Measurements from ENCODE around the gene RASEF. TPM values are rescaled to one million over a fixed set of nuclear protein-coding genes. Genes with fewer than 3 reads are reported as not detected.

RASEF gene
- total RNA-seq, 1 donor from 2014 or later: 0.28 TPM

DNA sequence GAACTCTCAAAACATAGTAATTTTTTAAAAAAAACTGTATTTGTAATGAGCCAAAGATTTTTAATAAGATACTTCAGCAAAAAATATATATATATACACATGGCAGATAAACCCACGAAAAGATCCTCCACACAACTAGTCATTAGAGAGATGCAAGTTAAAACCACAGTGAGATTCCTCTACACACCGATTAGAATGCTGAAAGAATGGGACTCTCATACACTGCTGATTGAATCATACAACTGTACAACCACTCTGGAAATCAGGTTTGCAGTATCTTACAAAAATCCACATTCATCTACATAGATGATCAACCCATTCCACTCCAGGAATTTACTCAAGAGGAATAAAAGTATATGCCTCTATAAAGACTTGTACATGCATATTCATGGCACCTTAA is 43.7 kb downstream of the RASEF start:
- Mint-ChIP-seq H3K4me3 (ENCODE audit: unreplicated experiment) (no peak overlapping the region), H3K27me3 (ENCODE audit: unreplicated experiment) (no peaks in the 10 kb centered on the region), H3K36me3 (ENCODE audit: low read depth, unreplicated experiment) (no peaks in the 10 kb centered on the region), H3K4me1 (ENCODE audit: unreplicated experiment) (peaks cover 2% of the 10 kb centered on the region), H3K27ac (ENCODE audit: unreplicated experiment) (no peak overlapping the region), H3K9me3 (ENCODE audit: unreplicated experiment) (no peaks in the 10 kb centered on the region)
- no peak for TF ChIP-seq CTCF (IDR thresholded peaks at IDR 0.05; ENCODE audit: unreplicated experiment)
- DNase-seq (ENCODE audit: low spot score): no peak

DNA sequence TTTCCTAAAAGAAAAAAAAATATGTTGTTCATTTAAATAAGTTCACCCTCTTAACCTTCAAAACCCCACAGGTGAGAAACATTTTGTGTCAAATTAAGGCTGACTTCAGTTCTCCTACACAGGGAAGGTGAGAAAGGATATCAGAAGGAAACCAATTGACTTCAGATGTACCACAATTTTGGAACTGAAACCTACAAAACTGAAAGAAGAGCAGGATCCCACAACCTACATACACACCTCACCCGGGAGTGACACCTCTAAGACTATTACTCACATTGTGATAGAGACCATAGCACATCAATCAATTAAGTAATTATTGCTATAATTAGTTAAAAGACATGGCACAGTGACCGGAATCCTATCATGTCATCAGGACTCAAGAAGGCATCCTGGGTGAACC is 47.0 kb downstream of the RASEF start:
- H3K27ac Mint-ChIP-seq (ENCODE audit: unreplicated experiment): no peak overlapping the region

GRCh38 chr9:83013867-83014605 is 48.9 kb downstream of the RASEF start:
- Mint-ChIP-seq H3K9me3 (ENCODE audit: unreplicated experiment) (no peaks in the 10 kb centered on the region), H3K27me3 (ENCODE audit: unreplicated experiment) (no peaks in the 10 kb centered on the region), H3K4me1 (ENCODE audit: unreplicated experiment) (peaks cover 7% of the 10 kb centered on the region), H3K36me3 (ENCODE audit: low read depth, unreplicated experiment) (no peaks in the 10 kb centered on the region), H3K4me3 (ENCODE audit: unreplicated experiment) (no peak overlapping the region), H3K27ac (ENCODE audit: unreplicated experiment) (no peak overlapping the region)
- no peak for DNase-seq (ENCODE audit: low spot score)
- TF ChIP-seq CTCF (IDR thresholded peaks at IDR 0.05; ENCODE audit: unreplicated experiment): no peak

More for the DNA sequence above, 47.0 kb downstream of the RASEF start:
- H3K36me3 Mint-ChIP-seq (ENCODE audit: low read depth, unreplicated experiment): no peaks in the 10 kb centered on the region
- peaks cover 7% of the 10 kb centered on the region for H3K4me1 Mint-ChIP-seq (ENCODE audit: unreplicated experiment)
- H3K27me3 Mint-ChIP-seq (ENCODE audit: unreplicated experiment): no peaks in the 10 kb centered on the region
- TF ChIP-seq CTCF (IDR thresholded peaks at IDR 0.05; ENCODE audit: unreplicated experiment): no peak
- no peak overlapping the region for H3K4me3 Mint-ChIP-seq (ENCODE audit: unreplicated experiment)
- H3K9me3 Mint-ChIP-seq (ENCODE audit: unreplicated experiment): no peaks in the 10 kb centered on the region
- no peak for DNase-seq (ENCODE audit: low spot score)

GRCh38 chr9:83012922-83013838 is 49.8 kb downstream of the RASEF start:
- no peak overlapping the region for H3K4me3 Mint-ChIP-seq (ENCODE audit: unreplicated experiment)
- no peak overlapping the region for H3K27ac Mint-ChIP-seq (ENCODE audit: unreplicated experiment)
- no peaks in the 10 kb centered on the region for H3K9me3 Mint-ChIP-seq (ENCODE audit: unreplicated experiment)
- peaks cover 7% of the 10 kb centered on the region for H3K4me1 Mint-ChIP-seq (ENCODE audit: unreplicated experiment)
- peaks cover 2% of the 10 kb centered on the region for H3K27me3 Mint-ChIP-seq (ENCODE audit: unreplicated experiment)
- H3K36me3 Mint-ChIP-seq (ENCODE audit: low read depth, unreplicated experiment): no peaks in the 10 kb centered on the region
- DNase-seq (ENCODE audit: low spot score): no peak
- no peak for TF ChIP-seq CTCF (IDR thresholded peaks at IDR 0.05; ENCODE audit: unreplicated experiment)
